ENCODE measurements around the gene PRRX1.

The PRRX1 gene

DNA sequence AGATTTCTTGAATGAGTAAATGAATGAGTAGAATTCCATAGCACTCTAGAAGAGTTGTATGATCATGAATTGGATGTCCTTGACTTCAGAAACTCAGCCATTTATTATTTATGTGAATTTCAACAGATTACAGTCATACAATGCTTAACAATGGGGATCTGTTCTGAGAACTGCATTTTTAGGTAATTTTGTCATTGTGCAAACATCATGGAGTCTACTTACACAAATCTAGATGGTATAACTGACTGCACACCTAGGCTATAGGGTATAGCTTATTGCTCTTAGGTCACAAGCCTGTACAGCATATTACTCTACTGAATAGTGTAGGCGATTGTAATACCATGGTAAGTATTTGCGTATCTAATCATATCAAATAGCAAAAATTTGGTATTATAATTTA, 59.6 kb downstream of the PRRX1 start:
- no peak for DNase-seq (ENCODE audit: low spot score)

GRCh38 chr1:170725326-170725725, 61.4 kb downstream of the PRRX1 start:
- no peak for DNase-seq (ENCODE audit: low spot score)

DNA sequence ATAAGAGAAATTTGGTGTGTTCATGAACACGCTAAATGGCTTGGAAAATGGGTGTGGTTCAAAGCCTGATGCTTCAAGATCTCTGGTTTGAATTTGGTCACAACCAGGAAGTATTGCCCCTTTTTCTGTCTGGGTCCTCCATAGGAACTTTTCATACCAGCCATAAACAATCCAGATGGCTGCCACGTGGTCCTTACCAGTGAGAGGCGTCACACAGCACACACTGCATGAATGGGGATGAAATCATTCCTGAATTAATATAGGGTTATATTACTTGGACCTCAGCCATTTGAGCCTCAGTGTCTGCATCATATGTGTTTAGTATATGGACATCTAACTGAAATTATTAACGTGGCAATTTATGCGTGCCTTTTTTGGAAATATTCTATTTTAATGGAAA, 64.0 kb downstream of the PRRX1 start:
- no peak for DNase-seq (ENCODE audit: low spot score)

DNA sequence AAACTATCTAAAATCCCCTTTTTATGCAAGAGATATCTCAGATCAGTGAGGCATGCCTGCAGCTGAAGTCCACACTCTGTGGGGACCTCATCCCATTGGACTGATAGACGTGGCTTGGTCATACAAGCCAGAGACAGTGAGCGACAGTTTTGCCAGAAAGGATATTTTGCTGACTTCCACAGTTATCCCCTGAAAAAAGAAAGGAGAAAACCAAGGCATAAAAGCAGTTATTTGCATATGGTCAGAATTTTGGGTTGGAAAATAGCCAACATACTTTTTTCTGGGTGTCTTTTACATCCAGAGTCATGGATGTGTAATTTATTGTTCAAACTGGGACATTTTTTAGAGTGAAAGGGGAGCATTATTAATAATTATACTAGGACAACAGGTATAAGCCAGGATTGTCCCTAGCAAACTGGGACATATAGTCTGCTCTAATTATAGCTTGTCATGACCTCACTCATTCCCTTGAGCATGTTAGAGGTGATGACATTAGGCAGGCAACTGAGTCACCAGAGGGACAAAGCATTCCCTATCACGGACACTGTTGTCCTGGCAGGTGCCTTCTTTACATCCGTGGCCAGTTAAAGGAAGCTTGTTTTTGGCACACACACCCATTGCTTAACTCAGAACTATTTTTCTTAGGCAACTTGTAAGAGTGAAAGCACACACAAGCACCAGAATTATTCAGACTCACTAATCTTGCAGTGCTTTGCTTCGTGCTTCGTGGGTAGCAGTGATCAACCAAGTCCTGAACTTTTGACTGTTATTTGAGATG, 65.5 kb downstream of the PRRX1 start:
- DNase-seq (ENCODE audit: low spot score): no peak

DNA sequence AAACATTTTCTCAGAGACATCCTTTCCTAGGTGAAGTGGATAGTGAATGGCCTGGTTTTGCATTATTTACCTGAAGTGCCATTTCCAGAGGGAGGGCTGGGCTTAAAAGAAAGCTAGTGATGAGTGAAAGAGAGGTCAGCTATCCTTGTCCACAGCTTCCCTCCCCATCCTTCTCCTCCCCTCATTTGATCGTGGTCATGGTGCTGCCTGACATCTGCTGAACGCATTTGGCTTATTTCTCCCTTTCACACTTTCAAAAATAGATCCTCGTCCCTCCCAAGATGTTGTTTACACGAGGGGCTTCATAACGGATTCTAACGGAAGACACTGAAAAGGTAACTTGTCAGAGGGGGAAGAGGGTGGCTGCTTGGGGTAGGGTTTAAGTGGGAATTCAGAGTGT, 66.1 kb downstream of the PRRX1 start:
- no peak for DNase-seq (ENCODE audit: low spot score)

GRCh38 chr1:170730438-170730837, 66.5 kb downstream of the PRRX1 start:
- no peak for DNase-seq (ENCODE audit: low spot score)

DNA sequence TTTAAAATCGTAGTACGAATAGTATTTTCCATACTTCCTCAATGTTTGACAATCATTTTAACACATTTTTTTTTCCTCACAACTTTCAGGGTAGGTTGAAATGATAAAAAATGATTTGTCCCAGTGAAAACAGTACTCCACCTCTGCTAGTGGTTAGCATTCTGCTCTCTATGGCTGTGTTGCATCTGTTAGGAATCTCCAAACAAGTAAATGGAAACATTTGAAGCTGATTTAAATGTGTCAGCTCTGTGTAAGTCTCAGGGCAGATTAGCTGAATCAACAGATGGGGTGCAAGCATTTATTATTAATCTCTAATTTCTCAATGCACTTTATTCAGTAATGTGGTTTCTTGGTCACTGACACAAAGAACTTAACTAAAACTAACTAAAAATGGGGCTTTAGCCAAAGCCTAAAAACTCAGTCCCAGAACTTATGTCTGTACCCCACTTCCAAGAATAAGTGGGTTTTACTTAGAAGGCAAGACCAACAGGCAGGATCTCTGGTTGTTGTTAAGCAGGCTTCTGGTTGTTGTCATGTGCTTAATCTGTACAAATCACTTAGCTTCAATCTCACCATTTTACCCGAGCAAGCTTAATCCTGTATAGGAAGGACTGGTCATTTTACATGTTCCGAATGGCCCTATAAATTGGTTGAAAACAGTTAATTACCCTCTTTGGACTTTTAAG, 67.8 kb downstream of the PRRX1 start:
- no peak for DNase-seq (ENCODE audit: low spot score)

- no peak for DNase-seq (ENCODE audit: low spot score)
These were observed 68.3 kb downstream of the PRRX1 start for GRCh38 chr1:170732252-170732588.

DNA sequence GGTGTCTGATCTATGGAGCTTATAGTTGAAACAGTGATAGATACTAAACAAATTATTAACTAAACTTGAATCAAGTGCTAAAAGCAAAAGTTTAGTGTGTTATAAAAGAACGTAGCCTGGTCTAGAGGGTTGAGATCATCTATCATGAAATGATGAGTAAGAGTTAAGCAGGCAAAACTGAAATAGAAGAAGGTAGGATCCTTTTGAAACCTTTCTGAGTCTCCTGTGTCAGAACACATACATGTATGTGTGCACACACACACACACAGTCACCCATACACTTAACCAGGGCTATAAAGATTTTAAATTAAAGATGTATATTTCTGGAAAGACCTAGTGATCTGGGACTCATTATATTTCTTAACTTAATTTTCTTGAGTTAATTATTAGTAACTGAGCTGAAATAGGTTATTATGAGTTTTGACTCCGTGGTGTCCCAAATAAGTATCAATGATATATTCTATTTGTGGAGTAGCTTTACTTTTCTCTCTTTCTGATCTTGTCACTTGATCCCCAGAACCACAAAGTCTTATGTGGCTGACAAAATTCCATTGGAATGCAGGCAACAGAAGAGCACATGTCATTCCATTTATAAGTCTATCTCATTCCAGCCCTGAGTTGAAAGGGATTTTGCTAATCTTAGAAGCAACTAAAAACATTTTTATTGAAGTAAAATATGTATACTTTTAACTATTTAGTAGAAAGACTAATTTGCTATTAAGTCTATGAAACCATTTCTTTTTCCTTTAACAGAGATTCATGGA, 70.7 kb downstream of the PRRX1 start:
- no peak for DNase-seq (ENCODE audit: low spot score)

GRCh38 chr1:170735366-170736263, 71.7 kb downstream of the PRRX1 start:
- DNase-seq (ENCODE audit: low spot score): no peak

- DNase-seq (ENCODE audit: low spot score): no peak
These were observed 75.9 kb downstream of the PRRX1 start for GRCh38 chr1:170739803-170740202.

DNA sequence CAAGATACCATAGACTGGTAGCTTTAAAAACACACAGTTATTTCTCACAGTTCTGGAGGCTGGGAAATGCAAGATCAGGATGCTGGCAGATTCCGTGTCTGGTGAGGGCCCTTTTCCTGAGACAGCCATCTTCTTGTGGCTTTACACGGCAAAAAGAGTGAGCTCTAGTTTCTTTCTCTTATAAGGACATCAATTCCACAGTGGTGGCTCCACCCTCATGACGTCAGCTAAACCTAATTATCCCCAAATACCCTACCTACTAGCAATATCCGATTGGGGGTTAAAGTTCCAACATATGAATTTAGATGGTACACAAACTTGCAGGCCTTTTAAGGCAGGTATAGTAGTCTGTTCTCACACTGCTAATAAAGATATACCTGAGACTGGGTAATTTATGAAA, 77.7 kb downstream of the PRRX1 start:
- DNase-seq (ENCODE audit: low spot score): no peak

GRCh38 chr1:170742600-170742999, 78.7 kb downstream of the PRRX1 start:
- DNase-seq (ENCODE audit: low spot score): no peak

GRCh38 chr1:170743083-170743482, 79.2 kb downstream of the PRRX1 start:
- DNase-seq (ENCODE audit: low spot score): no peak

- no peak for DNase-seq (ENCODE audit: low spot score)
These were observed 85.6 kb downstream of the PRRX1 start for GRCh38 chr1:170749549-170749948.

DNA sequence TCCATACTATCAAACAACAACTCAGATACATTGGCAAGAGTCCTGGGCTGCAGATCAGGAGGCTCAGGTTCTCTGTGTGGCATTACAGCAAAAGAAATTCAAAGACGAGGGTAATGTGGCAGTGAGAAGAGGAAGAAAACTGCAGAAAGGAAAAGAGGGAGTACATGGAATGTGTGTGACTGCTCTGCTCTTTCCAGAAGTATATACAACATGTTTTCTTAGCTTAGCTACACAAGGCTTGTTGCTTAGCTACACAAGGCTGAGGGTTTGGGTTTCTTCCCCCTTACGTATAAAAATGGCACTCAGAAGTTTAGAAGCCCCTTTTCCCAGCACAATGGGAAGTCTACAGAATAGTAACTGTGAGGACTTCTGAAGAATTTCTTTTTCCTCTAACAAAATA, 86.0 kb downstream of the PRRX1 start:
- no peak for DNase-seq (ENCODE audit: low spot score)

DNA sequence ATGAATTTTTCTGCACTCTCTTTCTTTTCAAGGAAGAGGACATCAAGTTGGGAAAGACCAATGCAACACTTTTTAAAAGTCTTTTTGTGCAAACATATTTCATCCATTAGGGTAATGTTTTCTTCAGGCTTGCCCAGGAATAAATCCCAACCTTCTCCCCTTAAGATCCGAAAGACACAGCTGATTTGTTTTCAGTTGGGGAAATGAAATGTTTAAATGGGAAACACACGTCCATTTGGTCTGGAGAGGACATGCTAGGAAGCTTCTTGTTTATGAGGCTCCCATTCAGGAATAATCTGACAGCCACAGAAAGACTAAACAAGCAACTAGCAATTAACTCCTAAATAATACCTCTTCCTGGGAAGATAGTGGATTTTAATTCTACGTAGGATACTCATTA, 91.9 kb downstream of the PRRX1 start:
- DNase-seq (ENCODE audit: low spot score): no peak

DNA sequence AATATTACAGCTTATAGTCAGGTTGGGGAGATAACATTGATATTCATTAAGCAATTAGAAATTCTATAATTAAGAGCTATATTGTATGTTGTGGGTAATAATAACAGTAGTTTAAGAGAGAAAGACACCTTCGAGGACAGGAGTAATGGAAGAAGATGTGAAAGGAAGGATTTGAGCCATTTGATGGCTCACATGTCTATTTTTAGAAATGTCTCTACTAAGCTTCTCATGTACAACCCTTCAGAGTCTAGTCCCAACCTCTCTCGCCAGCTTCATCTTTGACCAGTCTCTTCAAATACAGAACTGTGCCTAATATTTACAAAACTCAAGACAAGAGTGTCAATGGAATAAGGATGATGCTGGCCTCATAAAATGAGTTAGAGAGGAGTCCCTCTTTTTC, 95.1 kb downstream of the PRRX1 start:
- no peak for DNase-seq (ENCODE audit: low spot score)

DNA sequence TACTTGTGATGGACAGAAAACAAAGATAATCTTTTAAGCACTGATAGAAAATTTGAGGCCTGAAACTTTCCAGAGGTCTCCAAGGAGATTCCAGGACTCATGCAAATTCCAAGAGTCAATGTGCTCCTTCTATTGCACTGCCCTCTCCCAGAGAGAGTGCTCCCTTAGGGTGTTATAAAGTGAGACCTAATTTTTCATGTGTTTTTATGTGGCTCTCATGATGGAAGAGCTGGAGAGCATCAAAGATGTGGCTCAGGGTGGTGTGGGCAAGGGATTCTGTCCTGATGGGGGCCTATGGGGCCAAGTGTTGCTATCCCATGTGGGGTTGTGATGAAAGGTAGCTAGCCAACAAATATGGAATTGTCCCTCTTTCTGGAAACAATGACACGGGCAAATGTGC, 101.3 kb downstream of the PRRX1 start:
- DNase-seq (ENCODE audit: low spot score): no peak

DNA sequence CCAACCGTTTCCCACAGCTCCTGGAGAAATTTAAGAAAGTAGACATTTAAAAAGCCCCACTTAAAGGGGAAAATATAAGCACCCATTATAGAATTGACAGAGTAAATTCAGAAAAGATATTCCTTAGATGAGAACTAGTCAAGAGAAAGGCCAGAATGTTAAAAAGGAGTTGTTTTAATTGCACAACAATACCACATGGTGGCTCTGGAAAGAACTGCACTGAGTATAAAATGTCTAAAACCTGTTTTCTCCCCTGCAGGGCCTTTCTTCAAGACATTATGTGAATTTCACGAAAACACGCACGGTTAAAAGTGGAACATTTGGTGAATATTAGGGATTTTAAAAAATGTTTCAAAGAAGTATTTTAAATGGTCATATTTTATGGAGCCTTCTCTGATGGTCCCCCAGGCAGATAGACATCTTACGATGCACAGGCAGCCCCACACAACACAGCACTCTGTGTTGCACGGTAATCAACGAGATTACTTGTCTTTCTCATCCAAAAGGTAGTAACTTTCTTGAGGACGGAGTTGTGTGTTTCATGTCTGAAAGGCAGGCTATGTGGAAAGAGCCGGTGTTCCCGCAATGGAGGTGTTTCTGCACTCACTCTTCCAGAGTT, 101.9 kb downstream of the PRRX1 start:
- no peak for DNase-seq (ENCODE audit: low spot score)

DNA sequence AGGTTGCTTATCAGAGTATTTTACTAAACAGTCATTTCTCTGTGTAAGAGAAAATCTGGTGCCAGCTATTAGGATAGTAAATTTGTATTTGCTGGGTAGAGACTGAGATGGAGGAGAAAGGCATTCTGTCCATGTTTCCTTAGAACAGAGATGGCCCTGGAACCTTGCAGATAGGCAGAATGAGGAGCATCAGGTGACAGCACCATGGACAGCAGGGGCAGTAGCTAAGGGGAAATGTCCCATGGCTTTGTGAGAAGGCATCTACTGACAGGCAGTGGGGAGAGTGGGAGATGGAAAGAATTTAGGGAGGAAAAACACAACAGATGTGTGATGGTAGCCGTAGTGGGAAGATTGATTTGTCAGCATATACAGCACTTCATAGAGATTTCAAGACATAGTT, 105.0 kb downstream of the PRRX1 start:
- no peak for DNase-seq (ENCODE audit: low spot score)

DNA sequence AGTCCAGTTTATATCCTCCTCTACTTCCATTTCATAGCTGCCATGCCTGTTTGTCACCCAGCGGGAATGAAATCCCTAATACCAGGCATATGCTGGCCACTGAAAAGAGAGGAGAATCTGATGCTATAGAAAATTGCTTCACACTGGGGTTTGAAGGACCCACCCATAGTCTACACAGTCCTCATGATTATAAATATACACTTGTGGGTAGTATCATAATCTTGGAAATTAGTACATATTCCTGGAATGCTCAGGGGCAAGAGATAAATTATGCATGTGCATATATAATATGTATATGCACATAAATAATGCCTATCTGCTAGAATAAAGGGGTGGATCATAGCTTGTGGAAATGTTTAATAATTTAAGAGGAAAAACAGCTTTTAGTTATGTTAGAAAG, 105.8 kb downstream of the PRRX1 start:
- DNase-seq (ENCODE audit: low spot score): no peak

Measured in germinal center (tissue), 1 donor.